Keratinocyte (primary cell): ENCODE measurements around the gene SCN1B. TPM values are rescaled to one million over a fixed set of nuclear protein-coding genes. Genes with fewer than 3 reads are reported as not detected.

Experiments used
- DNase-seq: peaks from one replicate; pipeline ENCODE4 v3.0.0-alpha.2; 2011; ENCODE audit warnings: low read depth, missing footprints, low spot score
- FAIRE-seq: peaks from 2 replicates; lab custom pipeline; 2011; peaks lifted over from hg19 to GRCh38; lab: Jason Lieb, UNC
- H2AFZ ChIP-seq: 2 replicates; pipeline ENCODE4 v1.6.0; 2012; ENCODE audit warnings: low read length, control low read depth, inconsistent platforms; ENCODE audit not compliant: control insufficient read depth
- H3K27ac ChIP-seq: 2 replicates; pipeline ENCODE4 v1.5.1; 2011; ENCODE audit warnings: low read length; ENCODE audit not compliant: control insufficient read depth, insufficient read depth
- H3K27me3 ChIP-seq: 3 replicates; pipeline ENCODE4 v1.6.0; 2011; ENCODE audit warnings: low read length; ENCODE audit not compliant: control insufficient read depth, insufficient read depth; ENCODE audit errors: extremely low read depth
- H3K36me3 ChIP-seq, 2 experiments: 2 replicates in 1 of 2; 3 replicates in 1 of 2; pipeline ENCODE4 v1.5.1; 2011; ENCODE audit warnings: low read length in 2 of 2, mild to moderate bottlenecking in 1 of 2; ENCODE audit not compliant: control insufficient read depth in 2 of 2, insufficient read depth in 2 of 2; ENCODE audit errors: extremely low read depth in 1 of 2
- H3K4me1 ChIP-seq: 3 replicates; pipeline ENCODE4 v1.5.1; 2011; ENCODE audit warnings: low read length; ENCODE audit not compliant: control insufficient read depth, insufficient read depth; ENCODE audit errors: extremely low read depth
- H3K4me2 ChIP-seq: 3 replicates; pipeline ENCODE4 v1.6.0; 2011; ENCODE audit warnings: low read depth, low read length; ENCODE audit not compliant: control insufficient read depth, insufficient read depth; ENCODE audit errors: extremely low read depth
- H3K4me3 ChIP-seq, 3 experiments: fragments of 200-600 bp in 1 of 3; sonication (generic) in 1 of 3; 2 replicates in 2 of 3; 3 replicates in 1 of 3; pipeline ENCODE4 v1.5.1; 2011 to 2016; ENCODE audit warnings: low read length in 3 of 3, mild to moderate bottlenecking in 3 of 3, control low read depth in 2 of 3, inconsistent platforms in 1 of 3, low read depth in 1 of 3, mixed read lengths in 1 of 3, mixed run types in 1 of 3, moderate library complexity in 1 of 3; ENCODE audit not compliant: control insufficient read depth in 2 of 3, insufficient read depth in 2 of 3; ENCODE audit errors: extremely low read depth in 1 of 3
- H3K79me2 ChIP-seq: 2 replicates; pipeline ENCODE4 v1.6.0; 2012; ENCODE audit warnings: low read length; ENCODE audit not compliant: control insufficient read depth, insufficient read depth
- H3K9ac ChIP-seq: 3 replicates; pipeline ENCODE4 v1.6.0; 2011; ENCODE audit warnings: low read length; ENCODE audit not compliant: control insufficient read depth, insufficient read depth; ENCODE audit errors: extremely low read depth
- H3K9me1 ChIP-seq: 3 replicates; pipeline ENCODE4 v1.6.0; 2011; ENCODE audit warnings: low read length; ENCODE audit not compliant: control insufficient read depth, insufficient read depth; ENCODE audit errors: extremely low read depth
- H3K9me3 ChIP-seq: 2 replicates; pipeline ENCODE4 v1.5.1; 2012; ENCODE audit warnings: low read depth, low read length; ENCODE audit not compliant: control insufficient read depth
- H4K20me1 ChIP-seq: 3 replicates; pipeline ENCODE4 v1.6.0; 2011; ENCODE audit warnings: low read length; ENCODE audit not compliant: control insufficient read depth, insufficient read depth; ENCODE audit errors: extremely low read depth
- EZH2 ChIP-seq: IDR thresholded peaks from one replicate; pipeline ENCODE4 v1.6.1; 2012; ENCODE audit warnings: inconsistent platforms, mild to moderate bottlenecking, low read length, moderate library complexity
- dilution Hi-C: fragments of 300-500 bp; cut with MboI; formaldehyde crosslinking; loops from one replicate; pipeline ENCODE4 v1.7.0; 2020; ENCODE audit warnings: low sequenced_read_pairs; ENCODE audit not compliant: extremely low pct_ligation_motif_present
- polyA plus RNA-seq, 5 experiments: library from polyadenylated mRNA; depleted of rRNA in 3 of 5; stranded (reverse) in 3 of 5; stranded (forward) in 1 of 5; unstranded in 1 of 5; fragments of >200 nt; gene quantifications; 1 replicate in 1 of 5; 2 replicates in 3 of 5; 3 replicates in 1 of 5; pipeline versions ENCODE4 v1.2.1 to v1.2.3, GENCODE V29; 2011 to 2012; ENCODE audit warnings: missing spikeins in 2 of 5, low read depth in 1 of 5, low replicate concordance in 1 of 5
- TF ChIP-seq, protein P1 (sequence below), 3 experiments: IDR thresholded peaks in 1 of 3; conservative IDR thresholded peaks in 1 of 3; optimal IDR thresholded peaks in 1 of 3; 2 replicates in 2 of 3; 3 replicates in 1 of 3; pipeline versions ENCODE3 to v1.5.1; 2011; ENCODE audit warnings: low read length in 3 of 3, mild to moderate bottlenecking in 3 of 3, moderate library complexity in 2 of 3, control low read depth in 1 of 3, inconsistent platforms in 1 of 3; ENCODE audit not compliant: insufficient read depth in 2 of 3; ENCODE audit errors: extremely low read depth in 1 of 3

Gene SCN1B
- polyA plus RNA-seq, 1 donor (not counting 4 experiments of a cell fraction or from before 2014, with no cell fraction given), result 0.30 TPM

DNA sequence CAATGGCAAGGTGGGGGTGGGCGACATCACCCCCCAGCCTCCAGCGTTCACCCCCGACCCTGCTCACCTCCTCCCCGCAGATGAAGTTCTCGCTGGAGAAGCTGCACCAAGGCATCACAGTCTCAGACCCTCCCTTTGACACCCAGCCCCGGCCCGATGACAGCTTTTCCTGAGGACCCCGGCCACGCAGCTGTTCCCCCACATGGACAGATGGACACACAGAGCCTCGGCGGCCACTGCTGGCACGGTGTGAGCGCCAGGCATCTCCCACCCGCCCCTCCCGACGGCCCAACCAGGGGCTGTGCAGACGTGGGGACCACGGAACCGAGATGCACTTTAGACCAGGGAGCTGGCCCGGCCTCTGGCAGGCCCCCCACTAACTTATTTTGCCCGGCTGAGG lies 4.3 kb upstream of the SCN1B start:
- Histone ChIP-seq H3K9ac (no peak overlapping the region), H3K9me3 (no peaks in the 10 kb centered on the region), H2AFZ (no peak overlapping the region), H3K4me1 (peaks cover 3% of the 10 kb centered on the region), H3K9me1 (no peaks in the 10 kb centered on the region), H3K27ac (no peak overlapping the region), H3K4me2 (no peak overlapping the region), H3K79me2 (no peaks in the 10 kb centered on the region), H3K27me3 (peaks cover under 1% of the 10 kb centered on the region), H3K4me3 (no peak overlapping the region), H4K20me1 (no peaks in the 10 kb centered on the region), H3K36me3 (peaks cover 9 to 18% of the 10 kb centered on the region in 2 experiments)
- DNase-seq, result no peak
- FAIRE-seq, result no peak
- dilution Hi-C loops, result no loop called here
- TF ChIP-seq, protein P1, sequence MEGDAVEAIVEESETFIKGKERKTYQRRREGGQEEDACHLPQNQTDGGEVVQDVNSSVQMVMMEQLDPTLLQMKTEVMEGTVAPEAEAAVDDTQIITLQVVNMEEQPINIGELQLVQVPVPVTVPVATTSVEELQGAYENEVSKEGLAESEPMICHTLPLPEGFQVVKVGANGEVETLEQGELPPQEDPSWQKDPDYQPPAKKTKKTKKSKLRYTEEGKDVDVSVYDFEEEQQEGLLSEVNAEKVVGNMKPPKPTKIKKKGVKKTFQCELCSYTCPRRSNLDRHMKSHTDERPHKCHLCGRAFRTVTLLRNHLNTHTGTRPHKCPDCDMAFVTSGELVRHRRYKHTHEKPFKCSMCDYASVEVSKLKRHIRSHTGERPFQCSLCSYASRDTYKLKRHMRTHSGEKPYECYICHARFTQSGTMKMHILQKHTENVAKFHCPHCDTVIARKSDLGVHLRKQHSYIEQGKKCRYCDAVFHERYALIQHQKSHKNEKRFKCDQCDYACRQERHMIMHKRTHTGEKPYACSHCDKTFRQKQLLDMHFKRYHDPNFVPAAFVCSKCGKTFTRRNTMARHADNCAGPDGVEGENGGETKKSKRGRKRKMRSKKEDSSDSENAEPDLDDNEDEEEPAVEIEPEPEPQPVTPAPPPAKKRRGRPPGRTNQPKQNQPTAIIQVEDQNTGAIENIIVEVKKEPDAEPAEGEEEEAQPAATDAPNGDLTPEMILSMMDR (optimal IDR thresholded peaks at IDR 0.05 in 1 of 3, IDR thresholded peaks at IDR 0.05 in 1 of 3, conservative IDR thresholded peaks at IDR 0.05 in 1 of 3; ENCODE audit: extremely low read depth in 1 of 3, insufficient read depth in 2 of 3, low read length in 3 of 3), result no peak
- TF ChIP-seq EZH2, result no peak

DNA sequence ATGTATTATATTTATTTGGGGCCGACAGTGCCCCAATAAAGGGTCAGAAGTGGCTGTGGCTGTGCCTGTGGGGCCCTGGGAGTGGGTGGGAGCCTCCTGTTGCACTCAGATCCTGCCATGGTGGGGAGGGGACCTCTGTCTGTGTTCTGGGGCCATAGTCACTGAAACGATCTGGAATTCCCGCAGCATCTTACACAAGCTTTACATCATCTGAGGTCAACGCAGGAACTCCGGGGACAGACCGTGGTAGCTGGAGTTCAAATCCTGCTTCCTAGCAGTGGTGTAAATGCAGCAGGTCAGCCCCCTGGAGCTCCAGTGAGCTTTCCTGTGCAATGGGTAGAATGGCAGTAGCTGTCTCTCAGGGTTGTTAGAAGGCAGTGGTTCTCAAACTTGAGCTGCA lies 3.9 kb upstream of the SCN1B start:
- peaks cover 9 to 18% of the 10 kb centered on the region in 2 experiments for H3K36me3 ChIP-seq
- no peaks in the 10 kb centered on the region for H3K9me3 ChIP-seq
- H3K4me2 ChIP-seq, result no peak overlapping the region
- no peaks in the 10 kb centered on the region for H3K9me1 ChIP-seq
- no peak overlapping the region for H2AFZ ChIP-seq
- dilution Hi-C loops, result no loop called here
- no peak overlapping the region for H3K27ac ChIP-seq
- no peaks in the 10 kb centered on the region for H3K79me2 ChIP-seq
- FAIRE-seq (no peak), DNase-seq (no peak)
- TF ChIP-seq EZH2, result no peak
- TF ChIP-seq, protein P1 (optimal IDR thresholded peaks at IDR 0.05 in 1 of 3, IDR thresholded peaks at IDR 0.05 in 1 of 3, conservative IDR thresholded peaks at IDR 0.05 in 1 of 3; ENCODE audit: extremely low read depth in 1 of 3, insufficient read depth in 2 of 3, low read length in 3 of 3), result no peak
- peaks cover 5% of the 10 kb centered on the region for H3K27me3 ChIP-seq
- no peak overlapping the region for H3K9ac ChIP-seq
- no peaks in the 10 kb centered on the region for H4K20me1 ChIP-seq
- H3K4me1 ChIP-seq, result peaks cover 3% of the 10 kb centered on the region
- H3K4me3 ChIP-seq, result no peak overlapping the region
